Transverse colon (tissue), 4 donors: ENCODE data around the gene CBARP. TPM values are rescaled to one million over a fixed set of nuclear protein-coding genes. Genes with fewer than 3 reads are reported as not detected.
A peak's percentile ranks its signal among the peaks of the same experiment; 100 is the strongest.

Experiments
- DNase-seq: peaks from one replicate; pipeline ENCODE4 v3.0.0-alpha.2; 2019
- H3K27ac ChIP-seq, 4 donors: fragments of 200-600 bp; sonication (generic); 2 replicates each; pipeline ENCODE4 v1.5.1; 2016 to 2018; ENCODE audit warnings: inconsistent platforms in 4 of 4
- H3K27me3 ChIP-seq: fragments of 200-600 bp; sonication (generic); 2 replicates; pipeline ENCODE4 v1.5.1; 2017; ENCODE audit warnings: inconsistent platforms
- H3K36me3 ChIP-seq, 4 donors: fragments of 200-600 bp; sonication (generic); 2 replicates each; pipeline ENCODE4 v1.5.1; 2017 to 2019; ENCODE audit warnings: inconsistent platforms in 4 of 4
- H3K4me1 ChIP-seq, 4 donors: fragments of 200-600 bp; sonication (generic); 2 replicates each; pipeline ENCODE4 v1.5.1; 2017 to 2020; ENCODE audit warnings: inconsistent platforms in 4 of 4
- H3K4me3 ChIP-seq, 4 donors: fragments of 200-600 bp; sonication (generic); 1 replicate in 1 of 4; 2 replicates in 3 of 4; pipeline versions ENCODE4 v1.5.1 to v1.6.1; 2017 to 2019; ENCODE audit warnings: inconsistent platforms in 4 of 4
- H3K9me3 ChIP-seq, 2 donors: fragments of 200-600 bp; sonication (generic); 2 replicates each; pipeline ENCODE4 v1.5.1; 2017 to 2019; ENCODE audit warnings: inconsistent platforms in 2 of 2
- EP300 ChIP-seq: sonication (generic); formaldehyde crosslinking; IDR thresholded peaks from one replicate; pipeline ENCODE4 v1.6.1; 2017; ENCODE audit warnings: antibody characterized with exemption, low read depth
- POLR2A ChIP-seq: fragments of 450-650 bp; IDR thresholded peaks from one replicate; pipeline ENCODE4 v1.6.1; 2016; ENCODE audit warnings: antibody characterized with exemption, mild to moderate bottlenecking, moderate library complexity
- POLR2AphosphoS5 ChIP-seq, 3 donors: sonication (generic); formaldehyde crosslinking; IDR thresholded peaks; one replicate each; pipeline ENCODE4 v1.6.1; 2016; ENCODE audit warnings: antibody characterized with exemption in 3 of 3
- WGBS, 2 donors: methylation state at CpG; one replicate each; pipeline ENCODE4 v1.1.5; 2018; ENCODE audit warnings: low coverage in 1 of 2; 5-methylcytosine and 5-hydroxymethylcytosine counted together
- in situ Hi-C, 4 donors: fragments of 200-750 bp; cut with MboI; loops; one replicate each; pipeline versions ENCODE4 v1.15.0 to v1.15.1; 2017; ENCODE audit warnings: low sequenced_read_pairs in 3 of 4, low pct_ligation_motif_present in 1 of 4, low pct_unique_long_range_greater_than_20kb in 1 of 4
- intact Hi-C: fragments of 100-400 bp; cut with DNase I; formaldehyde crosslinking; loops from one replicate; pipeline ENCODE4 v1.15.1; 2023; ENCODE audit warnings: low total_unique reads
- total RNA-seq, 4 donors: library from RNA; depleted of rRNA; stranded (reverse); fragments of >200 nt; gene quantifications; one replicate each; pipeline ENCODE4 v1.1.0, GENCODE V29; 2016
- TF ChIP-seq, protein P1 (sequence below), 5 experiments: fragments of 200-600 bp in 3 of 5; fragments of 450-650 bp in 2 of 5; sonication (generic) in 3 of 5; IDR thresholded peaks; 1 replicate in 2 of 5; 2 replicates in 3 of 5; pipeline ENCODE4 v1.5.1; 2016 to 2017; ENCODE audit warnings: antibody characterized with exemption in 5 of 5, inconsistent platforms in 3 of 5, mild to moderate bottlenecking in 2 of 5, moderate library complexity in 1 of 5

CBARP gene
- total RNA-seq, 4 donors from 2014 or later, result 0.32 to 5.2 (median 0.68) TPM; not detected in 1

DNA sequence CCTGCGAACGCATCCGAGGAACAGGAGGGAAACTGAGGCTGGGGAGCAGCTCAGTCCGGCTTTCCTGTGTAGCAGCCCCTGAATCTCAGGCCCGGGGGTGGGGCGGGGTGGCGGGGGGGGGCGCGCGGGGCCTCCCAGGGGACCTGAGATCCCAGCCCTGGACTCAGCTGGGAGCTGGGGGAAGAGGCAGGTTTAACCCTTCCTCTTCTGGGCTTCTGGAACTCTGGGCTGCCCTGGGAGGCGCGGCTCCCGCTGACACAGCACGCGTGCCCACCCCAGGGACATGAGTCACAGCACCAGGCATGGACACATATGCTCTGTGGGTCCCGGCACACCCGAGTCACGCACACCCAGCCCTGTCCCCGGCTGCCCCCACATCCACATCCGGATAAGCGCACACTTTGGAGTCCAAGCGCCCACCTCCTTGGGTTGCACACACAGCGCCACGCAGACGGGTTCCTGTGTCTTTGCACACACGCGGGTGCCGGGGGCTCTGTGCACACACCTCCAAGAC lies 27.9 kb upstream of the CBARP start:
- Histone ChIP-seq H3K36me3 (no peaks in the 10 kb centered on the region), H3K27me3 (no peaks in the 10 kb centered on the region), H3K27ac (peak overlapping the region; percentile 98 to 100 (median 98)), H3K4me1 (peaks cover 54 to 76% (median 70%) of the 10 kb centered on the region in 4 donors), H3K4me3 (peak overlapping the region in 2 of 4 donors; percentile 58 to 62), H3K9me3 (no peaks in the 10 kb centered on the region)
- in situ Hi-C loops, result no loop called here
- intact Hi-C loops, result no loop called here
- no peak for TF ChIP-seq POLR2AphosphoS5 (IDR thresholded peaks at IDR 0.05)
- peak; percentile 51 for TF ChIP-seq EP300
- peak; percentile 64 for DNase-seq
- 17% methylated on average over 25 of the region's 28 CpGs; no CpG with 5 or more reads in 1 of the 2 donors for WGBS, 2 donors

DNA sequence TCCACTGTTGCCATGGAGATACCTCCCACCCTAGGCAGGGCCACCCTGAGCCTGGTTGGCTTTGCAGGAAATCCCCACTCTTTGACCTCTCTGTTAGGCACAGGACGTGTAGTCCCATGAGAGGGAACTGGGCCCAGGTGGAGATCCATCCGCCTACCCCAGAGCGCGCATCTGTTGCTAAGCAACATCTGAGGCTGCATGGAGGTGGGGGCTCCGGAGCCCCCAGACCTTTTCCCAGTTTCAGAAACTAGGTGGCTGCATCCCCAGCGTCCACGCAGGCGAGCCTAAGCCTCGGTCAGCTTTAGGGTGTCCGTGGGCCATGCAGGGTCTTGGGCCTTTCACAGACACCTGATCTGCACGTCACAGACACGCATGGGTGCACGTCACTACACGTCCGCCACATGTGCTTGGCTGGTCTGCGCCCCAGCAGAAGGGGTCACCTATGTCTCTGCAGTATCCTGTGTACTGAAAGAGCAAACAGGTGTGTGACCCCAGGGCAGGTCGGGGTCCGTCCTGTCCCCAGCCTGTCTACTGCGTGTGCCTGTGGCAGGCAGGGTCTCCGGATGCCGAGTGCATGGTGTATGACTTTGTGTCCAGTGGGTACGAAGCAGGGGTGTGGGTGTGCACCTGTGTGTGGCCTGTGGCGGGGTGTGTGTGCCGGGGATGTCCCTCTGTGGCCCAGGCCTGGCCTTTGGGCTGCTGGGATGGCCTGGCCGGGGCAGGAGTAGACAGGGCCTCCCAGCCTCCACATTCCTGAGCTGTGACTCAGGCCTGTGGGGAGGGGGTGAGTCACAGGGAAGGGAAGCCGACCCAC lies 27.2 kb upstream of the CBARP start:
- in situ Hi-C loops, result no loop called here
- H3K4me3 ChIP-seq, result peak overlapping the region in 1 of 4 donors; percentile 58
- H3K36me3 ChIP-seq, result no peaks in the 10 kb centered on the region
- intact Hi-C loops, result no loop called here
- H3K4me1 ChIP-seq, result peaks cover 56 to 76% (median 70%) of the 10 kb centered on the region in 4 donors
- DNase-seq, result peak; percentile 79
- peak overlapping the region; percentile 98 to 100 (median 98) for H3K27ac ChIP-seq
- TF ChIP-seq POLR2AphosphoS5 (IDR thresholded peaks at IDR 0.05) (peak; percentile 5 to 68 (median 64)), EP300 (peak; percentile 20), POLR2A (peak; percentile 21)
- TF ChIP-seq, protein P1, sequence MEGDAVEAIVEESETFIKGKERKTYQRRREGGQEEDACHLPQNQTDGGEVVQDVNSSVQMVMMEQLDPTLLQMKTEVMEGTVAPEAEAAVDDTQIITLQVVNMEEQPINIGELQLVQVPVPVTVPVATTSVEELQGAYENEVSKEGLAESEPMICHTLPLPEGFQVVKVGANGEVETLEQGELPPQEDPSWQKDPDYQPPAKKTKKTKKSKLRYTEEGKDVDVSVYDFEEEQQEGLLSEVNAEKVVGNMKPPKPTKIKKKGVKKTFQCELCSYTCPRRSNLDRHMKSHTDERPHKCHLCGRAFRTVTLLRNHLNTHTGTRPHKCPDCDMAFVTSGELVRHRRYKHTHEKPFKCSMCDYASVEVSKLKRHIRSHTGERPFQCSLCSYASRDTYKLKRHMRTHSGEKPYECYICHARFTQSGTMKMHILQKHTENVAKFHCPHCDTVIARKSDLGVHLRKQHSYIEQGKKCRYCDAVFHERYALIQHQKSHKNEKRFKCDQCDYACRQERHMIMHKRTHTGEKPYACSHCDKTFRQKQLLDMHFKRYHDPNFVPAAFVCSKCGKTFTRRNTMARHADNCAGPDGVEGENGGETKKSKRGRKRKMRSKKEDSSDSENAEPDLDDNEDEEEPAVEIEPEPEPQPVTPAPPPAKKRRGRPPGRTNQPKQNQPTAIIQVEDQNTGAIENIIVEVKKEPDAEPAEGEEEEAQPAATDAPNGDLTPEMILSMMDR (IDR thresholded peaks at IDR 0.05), result no peak
- no peaks in the 10 kb centered on the region for H3K9me3 ChIP-seq
- H3K27me3 ChIP-seq, result no peaks in the 10 kb centered on the region
- whole genome bisulfite sequencing, 2 donors, result 73% methylated on average over 26 of the region's 26 CpGs; no CpG with 5 or more reads in 1 of the 2 donors

DNA sequence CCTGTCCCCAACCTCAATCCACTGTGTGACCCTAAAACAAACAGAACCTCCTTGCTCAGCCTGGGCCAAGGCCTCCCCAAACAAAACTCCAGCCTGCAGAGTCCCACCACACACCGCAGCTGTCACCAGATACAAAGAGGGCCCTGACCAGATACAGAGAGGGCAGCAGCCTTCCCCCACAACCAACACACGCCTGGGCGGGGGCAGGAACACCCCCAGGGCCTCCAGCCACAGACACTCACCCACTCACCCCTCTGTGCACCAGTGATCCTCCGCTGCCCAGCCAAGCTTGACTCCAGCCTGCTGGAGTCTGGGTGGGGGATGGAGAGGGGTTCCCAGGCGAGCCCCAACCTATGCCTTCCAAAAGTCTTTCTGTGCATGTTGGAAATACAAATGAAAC lies 25.4 kb upstream of the CBARP start:
- in situ Hi-C loops (no loop called here), intact Hi-C loops (no loop called here)
- Histone ChIP-seq H3K9me3 (no peaks in the 10 kb centered on the region), H3K4me1 (peaks cover 67 to 84% (median 79%) of the 10 kb centered on the region in 4 donors), H3K27ac (peak overlapping the region; percentile 98 to 100 (median 98)), H3K4me3 (no peak overlapping the region), H3K27me3 (no peaks in the 10 kb centered on the region), H3K36me3 (no peaks in the 10 kb centered on the region)
- WGBS, 2 donors, result 57% methylated on average over 3 of the region's 5 CpGs; no CpG with 5 or more reads in 1 of the 2 donors
- DNase-seq, result no peak
- TF ChIP-seq POLR2A (no peak), POLR2AphosphoS5 (IDR thresholded peaks at IDR 0.05) (no peak), EP300 (no peak)
- TF ChIP-seq, protein P1 (IDR thresholded peaks at IDR 0.05), result no peak

DNA sequence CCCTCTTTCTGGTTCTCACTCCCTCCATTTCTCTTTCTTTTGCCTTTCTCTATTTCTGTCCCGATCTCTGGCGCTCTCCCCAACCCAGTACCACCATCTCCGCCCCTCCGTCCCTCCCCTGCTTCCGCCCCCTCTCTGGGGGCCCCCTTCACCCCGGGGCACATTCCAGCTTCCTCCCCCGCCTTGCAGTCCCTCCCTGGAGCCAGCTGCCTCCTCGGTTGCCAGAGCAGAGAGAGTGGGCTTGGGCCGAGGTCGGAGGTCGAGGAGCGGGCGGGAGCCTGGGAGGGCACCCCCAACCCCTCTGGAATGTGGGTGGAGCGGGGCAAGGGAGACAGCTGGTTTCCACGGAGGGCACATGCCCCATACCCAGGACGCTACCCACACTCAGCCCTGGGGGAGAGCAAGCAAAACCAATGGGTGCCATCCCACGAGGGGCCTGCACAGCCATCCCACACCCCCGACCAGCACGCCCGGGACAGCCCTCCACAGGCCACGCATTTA lies 24.9 kb upstream of the CBARP start:
- TF ChIP-seq EP300 (no peak), POLR2A (no peak), POLR2AphosphoS5 (IDR thresholded peaks at IDR 0.05) (no peak)
- TF ChIP-seq, protein P1 (IDR thresholded peaks at IDR 0.05), result no peak
- peak; percentile 25 for DNase-seq
- Histone ChIP-seq H3K9me3 (no peaks in the 10 kb centered on the region), H3K27me3 (no peaks in the 10 kb centered on the region), H3K27ac (peak overlapping the region; percentile 98 to 100 (median 98)), H3K36me3 (peaks cover 0 to 3% (median 0%) of the 10 kb centered on the region in 4 donors), H3K4me1 (peaks cover 66 to 84% (median 79%) of the 10 kb centered on the region in 4 donors), H3K4me3 (peak overlapping the region in 2 of 4 donors; percentile 19 to 61)
- 26 to 40% methylated on average over 1 to 14 of the region's 21 CpGs for WGBS, 2 donors
- in situ Hi-C loops (no loop called here), intact Hi-C loops (no loop called here)
